Vagina (tissue), 2 donors: ENCODE results near the gene B3GALT5.

ENCODE experiments used
- CTCF ChIP-seq, 3 experiments: fragments of 450-650 bp in 2 of 3; fragments of 200-600 bp in 1 of 3; sonication (generic) in 1 of 3; IDR thresholded peaks; one replicate each; pipeline ENCODE4 v1.5.1; 2017 to 2019; ENCODE audit warnings: antibody characterized with exemption in 3 of 3, mild to moderate bottlenecking in 2 of 3, moderate library complexity in 2 of 3
- POLR2A ChIP-seq, 2 donors: fragments of 450-650 bp; IDR thresholded peaks; one replicate each; pipeline ENCODE4 v1.6.1; 2017; ENCODE audit warnings: antibody characterized with exemption in 2 of 2, mild to moderate bottlenecking in 2 of 2, moderate library complexity in 2 of 2

GRCh38 chr21:39611551-39612190 is 1.1 kb upstream of the B3GALT5 start:
- no peak for TF ChIP-seq POLR2A (IDR thresholded peaks at IDR 0.05)
- TF ChIP-seq CTCF (IDR thresholded peaks at IDR 0.05): no peak
